ENCODE data around the gene GABRG3.

GABRG3 gene

DNA sequence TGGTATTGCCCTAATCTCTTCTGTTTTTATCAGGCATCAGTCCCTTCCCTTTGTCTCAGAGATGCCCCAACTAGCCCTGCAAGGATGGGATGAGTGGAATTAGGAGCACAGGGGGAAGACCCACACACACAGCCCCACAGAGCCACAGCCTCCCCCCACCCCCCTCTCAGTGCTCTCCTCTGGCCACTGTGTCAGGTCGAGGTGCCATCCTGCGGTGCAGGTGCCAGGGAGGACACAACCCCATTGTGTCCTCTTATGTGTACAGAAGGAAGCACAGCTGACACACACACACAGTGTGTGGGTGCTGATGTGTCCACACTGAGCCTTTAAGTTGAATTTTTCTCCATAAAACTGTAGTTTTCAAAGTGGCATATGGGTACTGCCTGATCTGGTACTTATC, 593.7 kb downstream of the GABRG3 start:
- Histone ChIP-seq H3K9ac (ENCODE audit: low read depth, low read length) (no peak overlapping the region), H3K4me1 (ENCODE audit: insufficient read depth, low read length) (no peaks in the 10 kb centered on the region), H3K4me3 (ENCODE audit: low read length) (no peak overlapping the region), H3K9me3 (ENCODE audit: insufficient read depth, low read depth, low read length) (peaks cover 21% of the 10 kb centered on the region), H3K27me3 (ENCODE audit: insufficient read depth, low read length) (no peaks in the 10 kb centered on the region), H3K27ac (ENCODE audit: low read depth, low read length) (no peak overlapping the region), H3K36me3 (ENCODE audit: insufficient read depth, low read length) (no peaks in the 10 kb centered on the region)
- WGBS: 84% methylated on average over 2 of the region's 2 CpGs

DNA sequence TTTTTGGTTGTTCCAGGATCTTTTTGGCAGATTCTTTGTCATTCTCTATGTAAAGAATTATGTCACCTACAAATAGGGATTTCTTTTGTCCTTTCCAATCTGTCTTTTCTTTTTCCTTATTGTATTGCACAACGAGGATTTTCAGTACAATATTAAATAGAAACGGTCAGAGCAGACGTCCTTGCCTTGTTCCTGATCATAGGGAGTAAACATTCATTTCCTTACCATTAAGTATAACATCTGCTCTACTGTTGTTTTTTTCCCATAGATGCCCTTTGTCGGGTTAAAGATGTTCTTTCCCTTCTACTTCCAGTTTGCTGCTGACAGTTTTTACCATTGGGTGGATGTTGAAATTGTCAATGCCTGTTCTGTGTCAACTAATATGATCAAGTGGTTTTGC, 599.8 kb downstream of the GABRG3 start:
- Histone ChIP-seq H3K27ac (ENCODE audit: low read depth, low read length) (no peak overlapping the region), H3K4me3 (ENCODE audit: low read length) (no peak overlapping the region), H3K36me3 (ENCODE audit: insufficient read depth, low read length) (no peaks in the 10 kb centered on the region), H3K27me3 (ENCODE audit: insufficient read depth, low read length) (no peaks in the 10 kb centered on the region), H3K4me1 (ENCODE audit: insufficient read depth, low read length) (no peaks in the 10 kb centered on the region), H3K9me3 (ENCODE audit: insufficient read depth, low read depth, low read length) (no peaks in the 10 kb centered on the region), H3K9ac (ENCODE audit: low read depth, low read length) (no peak overlapping the region)
- WGBS: 96% methylated on average over 4 of the region's 4 CpGs

GRCh38 chr15:27573805-27574485, 603.0 kb downstream of the GABRG3 start:
- 95% methylated on average over 26 of the region's 26 CpGs for WGBS
- Histone ChIP-seq H3K9me3 (ENCODE audit: insufficient read depth, low read depth, low read length) (no peaks in the 10 kb centered on the region), H3K4me3 (ENCODE audit: low read length) (no peak overlapping the region), H3K27ac (ENCODE audit: low read depth, low read length) (no peak overlapping the region), H3K27me3 (ENCODE audit: insufficient read depth, low read length) (no peaks in the 10 kb centered on the region), H3K4me1 (ENCODE audit: insufficient read depth, low read length) (no peaks in the 10 kb centered on the region), H3K9ac (ENCODE audit: low read depth, low read length) (no peak overlapping the region), H3K36me3 (ENCODE audit: insufficient read depth, low read length) (no peaks in the 10 kb centered on the region)

DNA sequence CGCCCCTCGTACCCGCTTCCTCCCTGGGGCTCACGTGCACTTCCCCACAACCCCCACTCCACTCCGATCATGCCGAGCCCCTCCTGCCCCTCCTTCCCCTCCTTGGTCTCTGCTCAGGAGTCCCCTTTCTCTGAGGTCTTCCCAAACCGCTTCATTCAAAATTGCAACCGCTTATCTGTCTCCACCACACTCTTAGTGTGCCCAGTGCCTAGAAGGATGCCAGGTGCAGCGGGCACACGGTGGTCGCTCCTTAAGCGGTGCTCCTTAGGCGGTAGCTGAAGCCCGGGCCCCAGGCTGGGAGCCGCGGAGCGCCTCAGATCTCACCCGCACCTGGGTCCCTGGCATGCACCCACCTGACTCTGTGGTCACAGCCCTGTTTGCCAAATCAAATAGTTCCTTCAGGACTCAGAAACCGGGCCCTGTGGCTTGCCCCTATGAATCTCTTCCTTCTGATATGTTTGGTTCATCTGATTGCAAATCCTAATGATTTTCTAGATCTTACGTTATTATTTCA, 603.6 kb downstream of the GABRG3 start:
- Histone ChIP-seq H3K9ac (ENCODE audit: low read depth, low read length) (no peak overlapping the region), H3K4me1 (ENCODE audit: insufficient read depth, low read length) (no peaks in the 10 kb centered on the region), H3K27ac (ENCODE audit: low read depth, low read length) (no peak overlapping the region), H3K9me3 (ENCODE audit: insufficient read depth, low read depth, low read length) (no peaks in the 10 kb centered on the region), H3K27me3 (ENCODE audit: insufficient read depth, low read length) (no peaks in the 10 kb centered on the region), H3K36me3 (ENCODE audit: insufficient read depth, low read length) (no peaks in the 10 kb centered on the region), H3K4me3 (ENCODE audit: low read length) (no peak overlapping the region)
- WGBS: 95% methylated on average over 20 of the region's 20 CpGs

GRCh38 chr15:27575521-27575920, 604.5 kb downstream of the GABRG3 start:
- Histone ChIP-seq H3K36me3 (ENCODE audit: insufficient read depth, low read length) (no peaks in the 10 kb centered on the region), H3K27me3 (ENCODE audit: insufficient read depth, low read length) (no peaks in the 10 kb centered on the region), H3K9ac (ENCODE audit: low read depth, low read length) (no peak overlapping the region), H3K4me1 (ENCODE audit: insufficient read depth, low read length) (no peaks in the 10 kb centered on the region), H3K4me3 (ENCODE audit: low read length) (no peak overlapping the region), H3K9me3 (ENCODE audit: insufficient read depth, low read depth, low read length) (no peaks in the 10 kb centered on the region), H3K27ac (ENCODE audit: low read depth, low read length) (no peak overlapping the region)
- 92% methylated on average over 3 of the region's 3 CpGs for WGBS

DNA sequence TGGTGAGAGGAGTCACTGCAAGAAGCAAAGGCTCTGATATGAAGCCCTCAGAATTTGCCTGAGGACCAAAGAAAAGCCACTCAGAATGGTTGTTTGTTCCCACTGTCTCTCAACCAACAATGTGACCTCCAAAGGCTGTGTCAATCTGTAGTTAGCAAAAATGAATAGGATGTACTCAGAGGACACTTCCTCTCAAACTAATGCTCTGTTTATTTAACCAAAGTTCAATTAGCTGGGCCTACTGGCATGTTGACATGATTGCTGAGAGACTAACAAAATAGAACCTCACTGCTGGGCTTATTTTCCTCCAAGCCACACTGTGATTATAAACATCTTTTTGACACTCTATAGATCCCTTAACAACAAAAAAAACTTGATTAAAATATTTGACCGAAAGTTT, 605.6 kb downstream of the GABRG3 start:
- Histone ChIP-seq H3K9me3 (ENCODE audit: insufficient read depth, low read depth, low read length) (no peaks in the 10 kb centered on the region), H3K36me3 (ENCODE audit: insufficient read depth, low read length) (no peaks in the 10 kb centered on the region), H3K4me1 (ENCODE audit: insufficient read depth, low read length) (no peaks in the 10 kb centered on the region), H3K27ac (ENCODE audit: low read depth, low read length) (no peak overlapping the region), H3K4me3 (ENCODE audit: low read length) (no peak overlapping the region), H3K27me3 (ENCODE audit: insufficient read depth, low read length) (no peaks in the 10 kb centered on the region), H3K9ac (ENCODE audit: low read depth, low read length) (no peak overlapping the region)
- no CpG with 5 or more reads among the region's 1 CpG for WGBS

DNA sequence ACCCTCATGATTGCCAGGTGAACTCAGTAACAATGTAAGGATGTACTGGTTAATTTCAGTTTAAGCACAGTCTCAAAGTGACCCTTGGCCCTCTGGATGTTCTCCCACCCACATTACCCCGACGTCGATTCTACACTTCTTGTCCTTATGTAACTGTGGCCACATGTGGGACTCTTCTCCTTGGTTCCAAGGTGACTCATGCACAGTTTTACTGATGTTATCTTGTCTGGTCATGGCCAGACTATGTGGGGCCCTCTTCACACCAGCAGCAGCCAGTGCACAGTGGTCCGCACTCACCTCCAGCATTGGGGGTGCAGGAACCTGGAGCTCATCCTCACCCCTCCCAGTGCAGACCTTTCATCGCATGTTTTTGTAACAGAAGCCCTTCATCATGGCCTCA, 608.8 kb downstream of the GABRG3 start:
- no peaks in the 10 kb centered on the region for H3K36me3 ChIP-seq (ENCODE audit: insufficient read depth, low read length)
- no peaks in the 10 kb centered on the region for H3K4me1 ChIP-seq (ENCODE audit: insufficient read depth, low read length)
- no peaks in the 10 kb centered on the region for H3K27me3 ChIP-seq (ENCODE audit: insufficient read depth, low read length)
- H3K4me3 ChIP-seq (ENCODE audit: low read length): no peak overlapping the region
- WGBS: 97% methylated on average over 5 of the region's 5 CpGs
- H3K27ac ChIP-seq (ENCODE audit: low read depth, low read length): no peak overlapping the region
- no peaks in the 10 kb centered on the region for H3K9me3 ChIP-seq (ENCODE audit: insufficient read depth, low read depth, low read length)
- H3K9ac ChIP-seq (ENCODE audit: low read depth, low read length): no peak overlapping the region

GRCh38 chr15:27582726-27583410, 611.9 kb downstream of the GABRG3 start:
- Histone ChIP-seq H3K4me3 (ENCODE audit: low read length) (no peak overlapping the region), H3K9me3 (ENCODE audit: insufficient read depth, low read depth, low read length) (no peaks in the 10 kb centered on the region), H3K9ac (ENCODE audit: low read depth, low read length) (no peak overlapping the region), H3K27ac (ENCODE audit: low read depth, low read length) (no peak overlapping the region), H3K36me3 (ENCODE audit: insufficient read depth, low read length) (no peaks in the 10 kb centered on the region), H3K4me1 (ENCODE audit: insufficient read depth, low read length) (0 out of 2 replicates have a peak, but pooled peaks cover 4% of the 10 kb centered on the region), H3K27me3 (ENCODE audit: insufficient read depth, low read length) (no peaks in the 10 kb centered on the region)
- WGBS: 99% methylated on average over 4 of the region's 5 CpGs

DNA sequence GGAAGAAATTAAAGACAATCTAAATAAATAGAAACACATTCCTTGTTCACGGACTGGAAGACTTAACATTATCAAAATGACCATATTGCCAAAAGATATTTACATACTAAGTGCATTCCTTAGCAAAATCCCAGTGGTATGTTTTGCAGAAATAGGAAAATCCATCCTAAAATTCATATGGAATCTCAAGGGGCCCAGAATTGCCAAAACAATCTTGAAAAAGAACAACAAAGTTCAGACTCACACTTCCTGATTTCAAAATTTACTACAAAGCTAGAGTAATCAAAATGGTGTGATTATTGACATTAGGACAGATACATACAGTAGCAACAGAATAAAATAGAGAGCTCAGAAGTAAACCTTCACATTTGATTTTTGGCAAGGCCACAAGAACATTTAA, 612.7 kb downstream of the GABRG3 start:
- Histone ChIP-seq H3K4me1 (ENCODE audit: insufficient read depth, low read length) (peaks cover 8% of the 10 kb centered on the region; the same call in 1 of the 2 replicates), H3K9me3 (ENCODE audit: insufficient read depth, low read depth, low read length) (no peaks in the 10 kb centered on the region), H3K27ac (ENCODE audit: low read depth, low read length) (no peak overlapping the region), H3K36me3 (ENCODE audit: insufficient read depth, low read length) (no peaks in the 10 kb centered on the region), H3K27me3 (ENCODE audit: insufficient read depth, low read length) (no peaks in the 10 kb centered on the region), H3K9ac (ENCODE audit: low read depth, low read length) (no peak overlapping the region), H3K4me3 (ENCODE audit: low read length) (no peak overlapping the region)
- WGBS: 100% methylated on average over 1 of the region's 1 CpG

DNA sequence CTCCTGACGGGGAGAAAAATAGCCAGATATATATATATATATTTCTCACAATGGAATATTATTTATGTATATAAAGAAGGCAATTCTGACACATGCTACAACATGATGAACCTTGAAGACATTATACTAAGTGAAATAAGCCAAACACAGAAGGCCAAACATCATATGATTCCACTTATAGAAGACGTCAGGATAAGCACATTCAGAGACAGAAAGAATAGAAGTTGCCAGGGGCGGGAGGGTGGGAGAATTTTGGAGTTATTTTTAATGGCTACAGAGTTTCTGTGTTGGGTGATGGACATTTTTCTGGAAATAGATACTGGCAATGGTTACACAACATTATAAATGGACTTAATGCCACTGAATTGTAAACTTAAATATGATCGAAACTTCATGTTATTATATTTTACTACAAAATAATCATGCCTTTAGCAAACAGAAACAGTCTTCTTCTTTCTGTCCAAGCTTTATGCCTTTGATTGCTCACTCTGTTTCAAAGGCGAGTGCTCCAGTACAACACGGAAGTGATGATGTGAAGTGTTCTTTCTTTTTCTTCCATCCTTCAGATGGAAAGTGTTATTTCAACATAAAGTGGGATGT, 614.2 kb downstream of the GABRG3 start:
- Histone ChIP-seq H3K27ac (ENCODE audit: low read depth, low read length) (no peak overlapping the region), H3K27me3 (ENCODE audit: insufficient read depth, low read length) (no peaks in the 10 kb centered on the region), H3K36me3 (ENCODE audit: insufficient read depth, low read length) (no peaks in the 10 kb centered on the region), H3K9ac (ENCODE audit: low read depth, low read length) (no peak overlapping the region), H3K9me3 (ENCODE audit: insufficient read depth, low read depth, low read length) (no peaks in the 10 kb centered on the region), H3K4me1 (ENCODE audit: insufficient read depth, low read length) (peaks cover 8% of the 10 kb centered on the region; the same call in 1 of the 2 replicates), H3K4me3 (ENCODE audit: low read length) (no peak overlapping the region)
- 95% methylated on average over 4 of the region's 6 CpGs for WGBS

DNA sequence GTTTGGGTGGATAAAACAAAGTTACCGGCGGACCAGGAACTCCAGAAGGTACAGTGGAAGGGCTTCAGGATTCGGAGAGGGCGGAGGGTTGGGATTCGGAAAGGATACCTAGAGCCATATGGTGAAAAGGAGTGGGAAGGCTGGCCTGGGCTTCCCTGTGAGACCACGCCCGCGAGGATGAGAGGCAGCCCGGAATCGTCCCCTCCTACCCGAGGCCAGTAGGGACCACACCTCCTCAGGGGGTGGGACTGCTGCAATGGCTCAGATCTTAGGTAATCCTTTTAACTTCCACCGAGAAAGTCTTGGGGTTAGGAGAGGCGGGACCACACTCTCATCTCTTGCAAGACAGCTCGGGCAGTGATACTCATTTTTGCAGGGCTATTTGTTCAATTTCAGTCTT, 616.8 kb downstream of the GABRG3 start:
- no peaks in the 10 kb centered on the region for H3K27me3 ChIP-seq (ENCODE audit: insufficient read depth, low read length)
- H3K36me3 ChIP-seq (ENCODE audit: insufficient read depth, low read length): no peaks in the 10 kb centered on the region
- peaks cover 8% of the 10 kb centered on the region; the same call in 1 of the 2 replicates for H3K4me1 ChIP-seq (ENCODE audit: insufficient read depth, low read length)
- H3K9ac ChIP-seq (ENCODE audit: low read depth, low read length): no peak overlapping the region
- H3K4me3 ChIP-seq (ENCODE audit: low read length): peak overlapping the region; percentile 23; the same call in 1 of the 2 replicates
- no peak overlapping the region for H3K27ac ChIP-seq (ENCODE audit: low read depth, low read length)
- WGBS: 28% methylated on average over 14 of the region's 14 CpGs
- no peaks in the 10 kb centered on the region for H3K9me3 ChIP-seq (ENCODE audit: insufficient read depth, low read depth, low read length)

Data from HUES64 (cell line).